ENCODE results near the gene PRAC2. TPM values are rescaled to one million over a fixed set of nuclear protein-coding genes. Genes with fewer than 3 reads are reported as not detected.

The PRAC2 gene
- total and polyA plus RNA-seq, 4 donors: not detected

GRCh38 chr17:48733632-48734328 lies 10.8 kb downstream of the PRAC2 start:
- peaks cover 0 to 7% (median 0%) of the 10 kb centered on the region in 4 donors for H3K4me1 ChIP-seq (ENCODE audit: control insufficient read depth in 4 of 4, insufficient read depth in 4 of 4, low read length in 3 of 4)
- no peak overlapping the region for H3K4me3 ChIP-seq (ENCODE audit: low read depth in 1 of 3, low read length in 3 of 3)
- no peak for TF ChIP-seq CTCF (IDR thresholded peaks at IDR 0.05; ENCODE audit: low read depth, low read length, missing input control)
- no peak for TF ChIP-seq EGR1 (IDR thresholded peaks at IDR 0.05; ENCODE audit: low read depth in 2 of 2)
- TF ChIP-seq TAF1 (conservative IDR thresholded peaks at IDR 0.05): no peak
- no peak for TF ChIP-seq YY1 (IDR thresholded peaks at IDR 0.05)
- no peak for TF ChIP-seq SP1 (IDR thresholded peaks at IDR 0.05)
- no peak for TF ChIP-seq MAX (IDR thresholded peaks at IDR 0.05)
- TF ChIP-seq HNF4G (IDR thresholded peaks at IDR 0.05): no peak
- no peak for TF ChIP-seq RXRA (IDR thresholded peaks at IDR 0.05)
- TF ChIP-seq NR2F2 (IDR thresholded peaks at IDR 0.05): no peak
- no peak for TF ChIP-seq RAD21 (IDR thresholded peaks at IDR 0.05)
- TF ChIP-seq ATF3 (IDR thresholded peaks at IDR 0.05): no peak
- no peaks in the 10 kb centered on the region for H3K9me3 ChIP-seq (ENCODE audit: control insufficient read depth in 4 of 4, low read length in 3 of 4)
- H3K9ac ChIP-seq (ENCODE audit: low read depth in 1 of 2, low read length in 2 of 2): no peak overlapping the region
- DNase-seq (ENCODE audit: low spot score): no peak
- peaks cover 0 to 2% (median 0%) of the 10 kb centered on the region in 4 donors for H3K36me3 ChIP-seq (ENCODE audit: control insufficient read depth in 4 of 4, insufficient read depth in 3 of 4, low read depth in 1 of 4, low read length in 3 of 4)
- 18% methylated on average over 22 of the region's 22 CpGs for WGBS
- H3K27me3 ChIP-seq (ENCODE audit: control insufficient read depth in 4 of 4, insufficient read depth in 4 of 4, low read length in 3 of 4): peaks cover 3 to 44% (median 24%) of the 10 kb centered on the region in 4 donors
- H3K27ac ChIP-seq (ENCODE audit: low read depth in 1 of 2, low read length in 2 of 2): no peak overlapping the region

GRCh38 chr17:48734333-48735061 lies 11.5 kb downstream of the PRAC2 start:
- no peak for DNase-seq (ENCODE audit: low spot score)
- H3K27ac ChIP-seq (ENCODE audit: low read depth in 1 of 2, low read length in 2 of 2): no peak overlapping the region
- no peak overlapping the region for H3K4me3 ChIP-seq (ENCODE audit: low read depth in 1 of 3, low read length in 3 of 3)
- H3K9me3 ChIP-seq (ENCODE audit: control insufficient read depth in 4 of 4, low read length in 3 of 4): no peaks in the 10 kb centered on the region
- WGBS: 16% methylated on average over 14 of the region's 14 CpGs
- peaks cover 0 to 4% (median 2%) of the 10 kb centered on the region in 4 donors for H3K4me1 ChIP-seq (ENCODE audit: control insufficient read depth in 4 of 4, insufficient read depth in 4 of 4, low read length in 3 of 4)
- TF ChIP-seq SP1 (IDR thresholded peaks at IDR 0.05): no peak
- no peak for TF ChIP-seq GABPA (IDR thresholded peaks at IDR 0.05 in 1 of 2, conservative IDR thresholded peaks at IDR 0.05 in 1 of 2)
- no peak for TF ChIP-seq YY1 (IDR thresholded peaks at IDR 0.05)
- no peak for TF ChIP-seq FOXA2 (IDR thresholded peaks at IDR 0.05)
- TF ChIP-seq ATF3 (IDR thresholded peaks at IDR 0.05): no peak
- TF ChIP-seq HNF4G (IDR thresholded peaks at IDR 0.05): no peak
- no peak for TF ChIP-seq NR2F2 (IDR thresholded peaks at IDR 0.05)
- no peak for TF ChIP-seq MAX (IDR thresholded peaks at IDR 0.05)
- TF ChIP-seq RXRA (IDR thresholded peaks at IDR 0.05): no peak
- no peak for TF ChIP-seq TAF1 (conservative IDR thresholded peaks at IDR 0.05)
- TF ChIP-seq ZBTB33 (IDR thresholded peaks at IDR 0.05): no peak
- no peak for TF ChIP-seq EGR1 (IDR thresholded peaks at IDR 0.05; ENCODE audit: low read depth in 2 of 2)
- no peak for TF ChIP-seq CTCF (IDR thresholded peaks at IDR 0.05; ENCODE audit: low read depth, low read length, missing input control)
- peaks cover 0 to 2% (median 0%) of the 10 kb centered on the region in 4 donors for H3K36me3 ChIP-seq (ENCODE audit: control insufficient read depth in 4 of 4, insufficient read depth in 3 of 4, low read depth in 1 of 4, low read length in 3 of 4)
- H3K9ac ChIP-seq (ENCODE audit: low read depth in 1 of 2, low read length in 2 of 2): no peak overlapping the region
- peaks cover 3 to 43% (median 28%) of the 10 kb centered on the region in 4 donors for H3K27me3 ChIP-seq (ENCODE audit: control insufficient read depth in 4 of 4, insufficient read depth in 4 of 4, low read length in 3 of 4)
